Measurements from ENCODE around the gene DLG1.
"Not testable (repeated sequence)": the region's sequence is repeated elsewhere in the genome, so short reads cannot be mapped to it uniquely, and the experiment has no call there.

Gene DLG1

GRCh38 chr3:197283045-197283444, 15.4 kb downstream of the DLG1 start:
- no peak for DNase-seq

GRCh38 chr3:197281849-197282248, 16.6 kb downstream of the DLG1 start:
- DNase-seq: no peak

- DNase-seq: no peak
Measured at GRCh38 chr3:197280156-197280555, 18.3 kb downstream of the DLG1 start.

GRCh38 chr3:197278933-197279332, 19.5 kb downstream of the DLG1 start:
- no peak for DNase-seq

GRCh38 chr3:197276808-197277207, 21.6 kb downstream of the DLG1 start:
- not testable (repeated sequence) for DNase-seq

- DNase-seq: no peak
Measured at GRCh38 chr3:197270558-197271317, 27.7 kb downstream of the DLG1 start.

- no peak for DNase-seq
Measured at GRCh38 chr3:197269024-197269423, 29.4 kb downstream of the DLG1 start.

GRCh38 chr3:197268294-197268693, 30.1 kb downstream of the DLG1 start:
- no peak for DNase-seq

GRCh38 chr3:197266331-197266730, 32.1 kb downstream of the DLG1 start:
- no peak for DNase-seq

GRCh38 chr3:197262709-197263108, 35.7 kb downstream of the DLG1 start:
- DNase-seq: no peak

GRCh38 chr3:197261164-197261509, 37.3 kb downstream of the DLG1 start:
- DNase-seq: no peak

- no peak for DNase-seq
Measured at GRCh38 chr3:197260491-197261163, 37.8 kb downstream of the DLG1 start.

- no peak for DNase-seq
Measured at GRCh38 chr3:197259096-197259495, 39.3 kb downstream of the DLG1 start.

GRCh38 chr3:197258168-197258755, 40.1 kb downstream of the DLG1 start:
- DNase-seq: no peak

- no peak for DNase-seq
Measured at GRCh38 chr3:197257711-197258110, 40.7 kb downstream of the DLG1 start.

- DNase-seq: peak; percentile 13
Measured at GRCh38 chr3:197256836-197257444, 41.5 kb downstream of the DLG1 start.

- no peak for DNase-seq
Measured at GRCh38 chr3:197256104-197256503, 42.3 kb downstream of the DLG1 start.

GRCh38 chr3:197253238-197253947, 45.0 kb downstream of the DLG1 start:
- no peak for DNase-seq

- no peak for DNase-seq
Measured at GRCh38 chr3:197249542-197249941, 48.9 kb downstream of the DLG1 start.

- DNase-seq: no peak
Measured at GRCh38 chr3:197248341-197248740, 50.1 kb downstream of the DLG1 start.

- DNase-seq: no peak
Measured at GRCh38 chr3:197244751-197245150, 53.7 kb downstream of the DLG1 start.

- no peak for DNase-seq
Measured at GRCh38 chr3:197242784-197243432, 55.5 kb downstream of the DLG1 start.

GRCh38 chr3:197241173-197241572, 57.2 kb downstream of the DLG1 start:
- no peak for DNase-seq
